Measurements from ENCODE around the gene OR9Q1.

DNA sequence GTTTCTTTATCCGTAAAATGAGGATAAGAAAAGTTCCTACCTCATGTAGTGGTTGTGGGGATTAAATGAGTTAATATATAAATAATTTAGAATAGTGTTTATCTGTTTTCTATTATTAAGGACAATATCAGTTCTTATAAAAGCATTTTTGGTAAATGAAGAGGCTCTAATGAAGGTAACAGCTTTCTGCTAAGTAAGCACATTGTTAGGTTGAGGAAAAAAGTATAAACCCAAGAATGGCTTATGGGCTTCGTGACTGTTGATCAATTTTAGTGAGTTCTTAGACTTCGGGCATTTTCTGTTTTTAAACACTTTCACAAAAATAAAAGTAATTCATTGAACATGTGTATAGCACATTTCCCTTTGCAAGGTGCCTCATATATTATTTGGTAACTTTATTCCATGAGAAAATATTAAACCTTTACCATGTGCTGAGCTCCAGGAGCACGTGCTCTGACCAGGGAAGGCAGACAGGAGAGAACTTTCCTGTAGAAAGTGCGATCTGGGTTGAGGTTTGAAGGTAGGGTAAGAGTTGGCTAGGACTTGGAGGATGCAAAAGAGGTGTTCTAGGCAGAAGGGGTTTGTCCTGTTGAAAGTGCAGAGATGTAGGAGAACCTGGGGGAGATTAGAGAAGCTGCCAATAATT is 153.9 kb downstream of the OR9Q1 start:
- TF ChIP-seq POLR2AphosphoS5 (IDR thresholded peaks at IDR 0.05), result no peak
- TF ChIP-seq, protein P1, sequence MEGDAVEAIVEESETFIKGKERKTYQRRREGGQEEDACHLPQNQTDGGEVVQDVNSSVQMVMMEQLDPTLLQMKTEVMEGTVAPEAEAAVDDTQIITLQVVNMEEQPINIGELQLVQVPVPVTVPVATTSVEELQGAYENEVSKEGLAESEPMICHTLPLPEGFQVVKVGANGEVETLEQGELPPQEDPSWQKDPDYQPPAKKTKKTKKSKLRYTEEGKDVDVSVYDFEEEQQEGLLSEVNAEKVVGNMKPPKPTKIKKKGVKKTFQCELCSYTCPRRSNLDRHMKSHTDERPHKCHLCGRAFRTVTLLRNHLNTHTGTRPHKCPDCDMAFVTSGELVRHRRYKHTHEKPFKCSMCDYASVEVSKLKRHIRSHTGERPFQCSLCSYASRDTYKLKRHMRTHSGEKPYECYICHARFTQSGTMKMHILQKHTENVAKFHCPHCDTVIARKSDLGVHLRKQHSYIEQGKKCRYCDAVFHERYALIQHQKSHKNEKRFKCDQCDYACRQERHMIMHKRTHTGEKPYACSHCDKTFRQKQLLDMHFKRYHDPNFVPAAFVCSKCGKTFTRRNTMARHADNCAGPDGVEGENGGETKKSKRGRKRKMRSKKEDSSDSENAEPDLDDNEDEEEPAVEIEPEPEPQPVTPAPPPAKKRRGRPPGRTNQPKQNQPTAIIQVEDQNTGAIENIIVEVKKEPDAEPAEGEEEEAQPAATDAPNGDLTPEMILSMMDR (IDR thresholded peaks at IDR 0.05), result no peak
- no peak for TF ChIP-seq EP300 (IDR thresholded peaks at IDR 0.05)
- TF ChIP-seq POLR2A (IDR thresholded peaks at IDR 0.05), result no peak

Data from upper lobe of left lung (tissue), 4 donors.